NCI-H524 treated with DMSO at 0.1 percent for 48 hours (cell line): Measurements from ENCODE around the gene KRT6B.

ENCODE experiments used
- DNase-seq: peaks from one replicate; lab custom pipeline; 2025; lab: John Stamatoyannopoulos, UW

Gene KRT6B

DNA sequence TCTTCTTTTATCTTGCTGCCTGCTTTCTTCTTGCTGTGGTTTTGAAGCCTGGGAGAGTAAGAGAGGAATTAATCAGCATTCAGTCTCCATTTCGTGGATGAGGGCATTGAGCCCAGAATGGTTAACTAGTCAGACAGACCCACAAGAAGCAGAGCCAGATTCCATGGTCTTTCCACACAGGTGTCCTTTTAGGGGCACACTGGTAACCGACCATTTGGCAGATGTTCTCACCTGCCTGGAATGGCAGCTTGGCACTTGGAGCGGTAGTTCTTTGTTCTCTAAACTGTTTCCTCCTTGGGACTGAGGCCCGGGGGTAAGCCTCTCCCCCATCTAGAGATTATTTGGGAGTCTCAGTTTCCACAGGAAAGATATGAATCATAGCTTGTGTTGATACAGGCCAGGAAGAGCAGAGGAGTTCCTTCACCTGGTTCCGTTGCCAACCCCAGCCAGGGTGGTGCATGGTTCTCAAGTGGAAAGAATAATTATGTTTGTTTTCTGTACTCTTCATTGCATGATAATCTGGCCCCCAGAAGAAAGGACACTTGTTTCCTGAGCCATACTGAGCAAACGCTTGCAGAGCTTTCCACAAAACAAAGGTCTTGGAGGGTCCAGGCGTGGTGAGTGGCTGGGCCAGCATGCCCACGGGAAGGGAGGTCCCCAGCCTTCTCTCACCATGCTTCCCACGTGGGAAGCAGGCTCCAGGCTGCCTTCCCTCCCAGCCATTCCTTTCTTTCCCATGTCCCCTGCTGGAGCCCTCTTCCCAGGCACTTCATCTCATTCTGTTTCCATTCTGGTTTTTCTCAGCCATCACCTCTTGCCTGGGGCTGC lies 15.7 kb downstream of the KRT6B start:
- no peak for DNase-seq

DNA sequence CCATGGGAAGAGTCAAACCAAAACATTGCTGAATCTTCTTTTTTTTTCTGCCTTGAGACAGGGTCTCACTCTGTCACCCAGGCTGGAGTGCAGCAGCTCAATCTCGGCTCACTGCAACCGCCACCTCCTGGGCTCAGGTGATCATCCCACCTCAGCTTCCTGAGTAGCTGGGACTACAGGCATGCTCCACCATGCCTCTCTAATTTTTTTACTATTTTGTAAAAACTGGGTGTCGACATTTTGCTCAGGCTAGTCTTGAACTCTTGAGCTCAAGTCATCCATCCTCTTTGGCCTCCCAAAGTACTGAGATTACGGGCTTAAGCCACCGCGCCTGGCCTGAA lies 16.3 kb downstream of the KRT6B start:
- DNase-seq: no peak

DNA sequence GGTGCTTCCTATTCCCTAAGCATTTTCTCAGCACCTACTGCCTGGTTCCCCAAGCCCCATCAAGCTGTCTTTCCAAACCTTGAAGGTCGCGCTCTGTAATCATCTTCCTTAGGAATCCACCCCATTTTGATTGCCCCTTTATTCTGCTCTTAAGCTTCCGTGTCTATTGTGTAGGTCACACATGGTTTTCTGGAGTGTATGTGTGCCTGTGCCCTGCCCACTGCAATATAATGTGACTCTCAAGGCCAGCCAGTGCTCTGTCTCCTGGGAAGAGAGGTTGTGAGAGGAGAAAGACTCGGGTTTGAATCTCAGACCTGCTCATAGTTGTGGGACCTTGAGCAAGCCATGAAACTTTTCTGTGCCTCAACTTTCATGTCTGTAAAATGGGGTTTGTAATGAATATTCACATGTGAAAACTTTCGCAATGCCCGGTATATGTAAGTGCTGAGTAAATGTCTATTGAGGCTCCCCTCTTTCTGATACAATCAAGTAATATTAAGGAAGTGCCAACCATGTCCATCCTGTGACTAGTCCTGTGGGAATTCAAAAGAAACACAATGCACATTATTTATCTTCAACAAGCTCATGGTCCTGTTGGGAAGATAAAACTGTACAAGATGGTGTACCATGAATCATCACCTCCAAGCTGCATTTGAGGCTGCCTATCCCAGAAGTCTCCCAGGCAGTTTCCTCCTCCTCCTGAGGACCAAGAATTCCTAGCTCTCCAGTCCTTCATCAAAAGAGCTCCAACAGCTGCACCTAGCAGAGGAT lies 17.0 kb downstream of the KRT6B start:
- no peak for DNase-seq

DNA sequence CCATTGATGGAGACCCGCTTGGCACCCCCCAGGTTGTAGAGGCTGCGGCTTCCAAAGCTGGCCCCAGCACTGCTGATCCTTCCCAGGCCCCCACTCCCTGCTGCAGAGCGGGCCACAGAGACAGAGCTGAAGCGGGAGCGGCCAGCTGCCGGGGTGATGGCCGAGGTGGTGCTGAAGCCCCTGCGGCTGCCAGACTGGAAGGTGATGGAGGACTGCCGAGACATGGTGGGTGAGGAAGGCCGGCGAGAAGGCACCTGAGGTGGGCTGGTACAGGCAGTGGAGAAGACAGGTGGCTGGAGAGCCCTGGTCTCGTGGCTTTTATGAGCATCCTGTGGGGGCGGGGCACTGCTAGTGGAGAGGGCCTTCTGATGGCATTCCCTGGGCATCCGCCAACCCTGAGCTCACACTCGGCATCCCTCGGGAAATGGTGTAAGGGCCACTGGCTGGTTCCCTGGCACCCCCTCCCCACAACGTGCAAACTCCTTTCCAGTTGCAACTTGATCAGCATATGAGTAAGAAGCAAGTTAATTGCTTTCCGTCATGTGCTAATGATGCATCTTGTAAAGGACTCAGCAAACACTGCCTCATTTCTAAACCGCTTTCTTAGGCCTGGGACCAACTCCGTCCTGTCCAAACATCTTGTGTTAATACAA lies 17.7 kb downstream of the KRT6B start, which contains the start of gene KRT75:
TSS of gene KRT75 (minus strand) at position 291 of the 653 bp plus-strand sequence. CDS start at position 224, 67 bp downstream.
- no peak for DNase-seq

DNA sequence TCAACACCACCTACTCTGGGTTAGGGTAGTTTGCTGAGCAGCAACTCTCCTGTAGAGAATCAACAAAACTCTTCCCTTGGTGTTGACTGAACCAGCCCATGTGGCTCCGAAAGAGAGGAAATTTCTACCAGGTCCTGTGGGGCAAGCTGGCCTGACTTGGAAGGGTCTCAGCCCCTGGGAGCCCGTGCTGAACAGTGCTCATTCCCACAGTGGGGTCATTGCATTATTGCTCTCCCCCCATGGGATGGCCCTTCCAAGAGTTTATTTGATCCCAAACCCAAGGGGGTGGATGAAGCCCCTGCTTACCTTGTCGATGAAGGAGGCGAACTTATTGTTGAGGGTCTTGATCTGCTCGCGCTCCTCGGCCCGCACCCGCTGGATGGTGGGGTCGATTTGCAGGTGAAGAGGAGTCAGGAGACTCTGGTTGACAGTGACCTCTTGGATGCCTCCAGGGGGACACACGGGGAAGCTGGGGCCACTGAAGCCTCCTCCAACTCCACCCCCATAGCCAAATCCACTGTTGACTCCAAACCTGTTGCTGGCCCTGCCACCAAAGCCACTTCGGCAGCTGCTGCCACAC lies 18.4 kb downstream of the KRT6B start:
- DNase-seq: no peak

DNA sequence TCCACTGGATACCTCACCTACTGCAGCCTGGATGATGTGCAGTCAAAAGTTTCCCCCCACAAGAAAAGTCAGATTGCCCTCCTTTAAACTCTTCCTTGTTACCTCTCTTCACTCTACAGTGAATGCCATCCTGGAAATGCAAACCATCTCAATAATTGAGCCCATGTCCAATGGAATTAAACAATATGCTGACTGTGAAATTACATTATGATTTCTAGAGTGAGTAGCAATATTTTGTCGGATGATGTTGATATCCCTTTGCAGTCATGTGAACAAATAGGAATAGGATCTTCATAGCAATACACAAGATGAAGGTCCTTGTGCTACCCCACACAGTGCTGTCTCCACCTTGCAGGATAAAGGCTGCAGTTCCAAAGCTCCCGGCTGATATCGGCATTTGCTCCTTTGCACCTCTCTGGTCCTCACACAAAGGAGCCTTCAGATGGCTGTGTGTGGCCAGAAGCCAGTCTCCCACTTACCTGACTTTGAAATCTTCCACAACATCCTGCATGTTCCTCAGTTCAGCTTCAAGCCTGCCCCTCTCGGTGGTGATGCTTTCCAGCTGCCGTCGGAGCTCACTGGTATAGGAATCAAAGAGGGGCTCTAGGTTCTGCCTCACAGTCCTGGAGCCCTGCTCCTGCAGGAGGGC lies 19.3 kb downstream of the KRT6B start:
- no peak for DNase-seq

DNA sequence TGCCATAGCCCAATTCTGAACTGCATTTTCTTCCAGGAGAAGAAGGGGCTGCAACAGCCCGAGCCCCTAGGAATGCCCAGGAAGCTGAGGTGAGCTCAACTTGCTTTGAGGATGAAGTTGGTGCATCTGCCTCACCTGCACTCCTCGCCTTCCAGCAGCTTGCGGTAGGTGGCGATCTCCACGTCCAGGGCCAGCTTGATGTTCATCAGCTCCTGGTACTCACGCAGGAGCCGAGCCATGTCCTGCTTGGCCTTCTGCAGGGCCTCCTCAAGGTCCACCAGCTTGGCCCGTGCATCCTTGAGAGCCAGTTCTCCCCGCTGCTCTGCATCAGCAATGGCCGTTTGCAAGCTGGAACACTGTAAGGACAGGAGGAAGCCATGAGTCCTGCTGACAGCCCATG lies 23.8 kb downstream of the KRT6B start:
- DNase-seq: no peak

DNA sequence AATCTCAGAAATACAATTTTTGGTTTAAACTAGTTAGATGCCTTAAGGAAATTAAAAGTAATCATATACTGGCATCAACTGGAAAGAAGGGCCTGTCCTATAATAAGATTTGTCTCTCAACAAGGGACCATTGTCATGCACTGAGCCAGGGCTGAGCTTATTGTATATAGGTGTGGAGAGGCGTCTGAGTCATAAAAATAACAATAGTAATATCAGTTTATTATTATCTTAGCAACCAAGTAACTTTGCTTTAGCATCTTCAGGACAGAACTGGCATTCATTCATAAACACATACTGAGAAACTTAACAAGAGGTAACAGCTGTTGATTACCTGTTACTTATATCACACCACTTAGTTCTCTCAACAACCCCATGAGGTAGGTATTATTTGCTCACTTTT lies 24.9 kb downstream of the KRT6B start:
- no peak for DNase-seq

DNA sequence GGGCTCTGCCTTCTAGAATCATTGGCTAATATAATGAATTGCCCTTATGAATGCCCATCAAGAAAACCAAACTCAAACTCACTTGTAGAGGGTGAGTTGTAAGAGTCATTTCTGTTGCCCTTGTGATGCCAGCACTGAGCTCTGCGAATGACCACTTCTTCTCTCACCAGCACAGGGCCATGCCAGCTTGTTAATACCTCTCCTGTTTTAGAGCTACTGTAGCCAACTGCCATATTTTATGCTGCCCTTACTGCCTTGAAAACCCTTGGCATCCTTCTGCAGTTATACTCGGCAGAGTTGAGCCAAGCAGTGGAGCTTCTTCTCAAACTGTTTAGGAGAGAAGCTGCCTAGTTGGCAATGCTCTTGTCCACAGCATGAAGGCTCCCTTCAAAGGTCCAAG lies 25.9 kb downstream of the KRT6B start:
- no peak for DNase-seq

DNA sequence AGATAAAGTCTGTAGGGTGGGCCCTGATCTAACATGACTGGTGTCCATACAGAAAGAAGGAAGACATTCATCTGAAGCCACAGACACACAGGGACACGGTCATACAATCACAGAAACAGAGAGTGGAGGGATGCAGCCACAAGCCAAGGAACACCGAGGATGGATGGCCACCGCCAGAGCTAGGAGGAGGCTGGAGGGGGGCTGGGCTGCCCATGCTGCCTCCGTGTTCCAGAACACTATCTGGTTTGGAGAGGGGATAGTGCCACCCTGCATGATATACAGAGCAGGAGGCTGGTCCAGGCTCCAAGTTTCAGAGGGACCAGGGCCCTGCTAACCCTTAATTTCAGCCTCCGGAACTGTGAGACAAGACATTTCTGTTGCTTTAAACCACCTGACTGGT lies 26.5 kb downstream of the KRT6B start:
- DNase-seq: no peak

DNA sequence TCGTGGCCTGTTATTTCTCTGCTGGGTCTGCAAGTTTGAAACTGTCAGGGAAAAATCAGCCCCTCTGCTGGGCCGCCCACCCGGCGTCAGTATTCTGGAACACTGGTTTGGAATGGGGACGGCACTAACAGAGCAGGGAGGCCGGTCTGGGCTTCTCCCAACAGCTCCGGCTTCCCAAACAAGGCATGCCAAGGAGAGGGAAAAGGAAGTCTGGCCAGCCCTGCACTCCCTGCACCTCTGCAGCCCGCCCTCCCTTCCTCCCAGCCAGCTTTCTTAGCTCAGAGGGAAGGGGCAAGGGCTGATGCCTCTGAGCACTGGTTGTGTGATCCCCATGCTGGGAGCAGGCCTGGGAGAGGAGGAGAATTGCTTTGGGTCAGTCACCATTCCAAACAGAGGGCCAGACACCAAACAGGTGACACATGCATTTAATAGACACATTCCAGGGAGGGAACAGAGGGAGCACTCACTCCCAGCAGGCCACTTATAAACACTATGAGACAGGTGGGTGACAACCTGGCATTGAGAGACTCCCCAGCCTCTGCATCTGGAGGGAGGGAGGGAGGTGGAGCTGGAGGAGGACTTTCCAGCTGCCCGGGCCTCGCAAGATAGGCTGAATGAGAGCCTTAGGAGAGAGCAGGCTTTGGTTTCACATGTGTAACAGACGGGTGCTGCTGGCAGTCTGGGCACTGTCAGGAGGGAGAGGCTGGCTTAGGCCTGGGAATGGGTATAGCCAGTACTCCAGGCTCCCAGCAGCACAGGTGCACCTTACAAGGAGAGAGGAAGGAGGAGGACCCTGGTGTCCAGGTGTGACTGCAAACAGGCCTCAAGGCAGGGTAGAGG lies 28.1 kb downstream of the KRT6B start:
- DNase-seq: no peak

DNA sequence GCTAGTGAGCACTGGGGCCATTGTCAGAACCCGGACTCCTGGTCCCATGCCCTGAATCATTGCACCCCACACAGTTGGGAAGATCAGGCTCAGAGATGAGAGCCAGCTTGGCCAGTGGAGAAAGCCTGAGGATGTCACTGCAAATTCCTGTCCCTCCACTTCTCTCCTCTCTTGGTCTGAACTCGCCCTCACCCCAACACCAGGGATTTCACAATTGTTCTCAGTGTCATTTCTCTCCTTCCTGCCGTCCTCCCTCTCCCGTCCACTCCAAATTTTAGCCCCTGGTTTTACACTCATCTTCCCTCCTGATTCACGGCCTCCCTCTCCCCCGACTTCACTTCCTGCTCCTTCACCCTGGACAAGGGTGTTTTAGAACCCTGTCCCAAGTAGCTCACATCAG lies 28.9 kb downstream of the KRT6B start:
- no peak for DNase-seq

DNA sequence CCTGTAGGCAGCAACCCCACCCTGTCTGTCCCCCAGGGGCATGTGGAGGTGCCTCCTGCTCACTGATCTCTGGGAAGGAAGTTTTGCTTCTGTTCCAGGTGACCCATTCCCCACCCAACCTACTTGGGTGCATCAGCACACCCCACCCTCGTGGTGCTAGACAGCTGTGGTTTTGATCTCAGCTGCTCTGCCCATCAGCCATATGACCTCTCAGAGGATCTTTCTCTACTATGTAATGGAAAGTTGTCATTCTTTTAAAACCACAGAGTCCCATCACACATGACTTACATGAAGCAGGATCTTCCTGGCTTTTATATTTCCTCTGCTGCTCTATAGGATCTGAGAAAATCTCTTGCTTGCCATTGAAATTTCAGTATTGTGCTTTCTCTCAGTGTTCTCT lies 32.3 kb downstream of the KRT6B start:
- DNase-seq: no peak

DNA sequence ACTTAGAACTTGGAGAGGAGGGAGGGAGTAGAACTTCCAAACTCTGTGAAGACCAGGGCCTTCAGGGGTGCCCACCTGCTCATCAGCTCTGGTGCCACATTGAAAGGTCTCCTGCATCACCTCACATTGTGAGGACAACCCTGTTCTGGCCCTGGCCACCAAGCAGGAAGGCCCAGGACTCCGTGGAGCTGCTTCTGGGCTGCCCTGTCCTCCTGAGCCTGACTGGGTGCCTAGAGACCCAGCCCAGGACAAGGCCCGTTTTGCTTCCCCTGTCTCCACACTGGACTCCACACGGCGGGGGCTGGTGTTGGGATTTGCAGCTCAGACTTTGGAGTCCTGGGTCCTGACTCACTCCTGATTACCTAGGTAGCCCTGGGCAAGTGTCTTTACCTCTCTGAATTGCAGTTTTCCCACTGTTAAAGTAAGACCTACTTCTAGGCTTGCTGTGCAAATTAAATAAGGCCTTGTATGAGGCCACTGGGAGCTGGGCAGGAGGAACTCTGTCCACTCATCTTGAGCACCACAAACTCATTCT lies 33.3 kb downstream of the KRT6B start:
- no peak for DNase-seq

DNA sequence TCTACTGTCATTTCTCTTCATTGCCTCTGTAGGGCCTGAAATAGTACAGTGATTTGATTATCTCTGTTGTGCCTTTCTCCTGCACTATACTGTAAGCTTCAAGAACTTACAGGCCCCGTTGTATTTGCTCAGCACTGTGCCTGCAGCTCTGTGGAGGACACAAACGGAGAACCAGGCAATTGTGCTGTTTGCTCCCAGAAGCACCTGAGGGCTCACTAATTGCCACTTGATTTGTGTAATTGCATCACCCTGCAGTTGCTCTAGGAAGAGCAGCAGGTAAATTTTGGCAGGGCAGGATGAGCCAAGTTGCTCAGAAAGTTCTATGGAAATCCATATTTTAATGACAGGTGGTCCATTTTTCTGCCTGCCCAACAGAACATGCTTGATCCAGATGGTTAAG lies 34.2 kb downstream of the KRT6B start:
- no peak for DNase-seq

DNA sequence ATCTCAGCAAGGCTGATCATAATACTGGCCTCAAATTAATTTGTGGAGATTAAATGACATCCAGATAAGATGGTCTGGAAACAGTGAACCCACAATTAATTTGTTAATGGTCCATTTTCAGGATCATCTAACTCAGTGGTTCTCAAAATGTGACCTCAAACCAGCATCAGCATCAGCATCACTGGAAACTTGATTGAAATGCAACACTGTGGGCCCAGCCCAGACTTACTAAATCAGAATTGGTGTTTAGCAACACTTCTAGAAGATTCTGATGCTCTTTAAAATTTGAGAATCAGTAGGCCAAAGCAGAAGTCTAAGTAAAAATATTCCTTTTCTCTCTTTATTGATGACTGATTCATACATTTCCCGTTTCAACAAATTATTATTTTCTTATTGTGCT lies 35.2 kb downstream of the KRT6B start:
- DNase-seq: no peak

DNA sequence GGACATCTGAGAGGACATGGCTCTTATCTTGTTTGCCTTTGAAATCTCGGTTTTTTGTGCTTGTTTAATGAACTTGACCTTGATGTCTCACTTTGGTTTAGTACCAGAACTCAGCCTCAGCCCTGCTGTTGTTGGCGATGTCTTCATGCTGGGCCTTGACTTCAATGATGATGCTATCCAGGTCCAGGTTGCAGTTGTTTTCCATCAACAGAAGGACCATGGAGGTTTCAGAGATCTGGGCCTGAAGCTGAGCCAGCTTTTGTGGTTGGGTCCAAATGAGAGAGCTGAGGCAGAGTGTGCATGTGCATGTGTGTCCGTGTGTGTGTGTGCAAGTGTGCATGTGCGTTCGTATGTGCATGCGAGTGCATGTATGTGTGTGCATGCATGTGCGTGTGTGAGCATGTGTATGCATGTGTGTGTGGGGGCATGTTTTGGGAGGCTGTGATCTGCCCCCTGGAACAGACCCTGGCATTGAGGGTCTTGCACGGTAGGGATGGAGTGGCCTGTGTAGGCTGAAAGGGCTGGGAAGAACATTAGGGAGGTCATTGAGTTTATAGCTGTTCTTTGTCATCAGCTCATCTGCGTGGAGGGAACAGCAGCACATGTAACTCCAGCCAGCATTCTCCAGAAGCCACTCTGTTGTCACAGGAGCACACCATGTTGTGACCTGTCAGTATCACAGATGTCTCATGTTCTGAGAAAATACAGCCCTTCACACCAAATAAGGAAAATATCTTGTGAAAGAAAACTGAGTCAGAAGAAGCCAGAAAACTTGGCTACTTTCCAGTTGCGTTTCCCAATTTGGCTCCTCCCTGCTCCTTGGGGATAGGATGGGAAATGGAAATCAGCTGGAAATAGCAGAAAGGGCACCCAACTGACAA lies 35.8 kb downstream of the KRT6B start:
- DNase-seq: no peak

DNA sequence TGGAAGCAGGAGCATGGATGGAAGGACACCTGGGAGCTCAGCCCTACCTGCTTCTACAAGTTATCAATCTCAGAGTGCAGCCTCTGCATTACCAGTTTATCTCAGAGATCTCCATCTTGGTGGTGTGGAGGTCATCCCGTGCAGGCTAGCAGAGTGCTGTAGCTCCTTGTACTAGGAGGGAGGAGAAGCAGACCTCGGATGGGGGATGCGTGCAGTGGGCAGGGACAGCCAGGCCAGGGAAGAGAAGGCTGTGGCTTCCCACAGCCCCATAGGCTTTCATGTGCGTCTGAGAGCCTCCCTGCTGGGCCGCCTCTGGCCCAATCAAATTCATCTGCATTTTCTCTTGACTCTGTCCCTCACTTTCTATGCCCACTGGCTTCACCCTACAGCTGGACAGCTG lies 37.0 kb downstream of the KRT6B start:
- no peak for DNase-seq

DNA sequence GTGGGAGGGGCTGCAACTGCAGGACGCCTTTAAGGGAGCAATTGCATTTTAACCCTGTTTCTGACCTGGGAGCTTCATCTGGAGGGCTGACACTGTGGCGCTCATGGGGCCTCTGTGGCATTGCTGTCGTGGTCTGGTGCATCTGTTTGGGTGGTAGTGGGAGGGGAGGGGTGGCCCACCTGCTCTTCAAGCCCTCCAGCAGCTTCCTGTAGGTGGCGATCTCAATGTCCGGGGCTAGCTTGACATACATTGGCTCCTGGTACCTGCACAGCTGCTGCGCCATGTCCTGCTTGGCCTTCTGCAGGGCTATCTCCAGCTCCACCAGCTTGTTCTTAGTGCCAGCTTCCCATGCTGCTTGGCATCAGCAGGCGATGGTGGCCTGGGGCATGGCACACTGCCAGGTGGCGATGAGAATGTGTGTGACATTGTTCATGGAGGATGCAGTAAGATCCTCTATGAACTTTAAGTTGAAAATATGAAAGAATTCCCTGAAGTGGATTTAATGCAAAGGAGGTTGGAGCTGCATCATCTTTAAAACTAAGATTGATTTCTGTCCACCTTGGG lies 38.1 kb downstream of the KRT6B start:
- no peak for DNase-seq

DNA sequence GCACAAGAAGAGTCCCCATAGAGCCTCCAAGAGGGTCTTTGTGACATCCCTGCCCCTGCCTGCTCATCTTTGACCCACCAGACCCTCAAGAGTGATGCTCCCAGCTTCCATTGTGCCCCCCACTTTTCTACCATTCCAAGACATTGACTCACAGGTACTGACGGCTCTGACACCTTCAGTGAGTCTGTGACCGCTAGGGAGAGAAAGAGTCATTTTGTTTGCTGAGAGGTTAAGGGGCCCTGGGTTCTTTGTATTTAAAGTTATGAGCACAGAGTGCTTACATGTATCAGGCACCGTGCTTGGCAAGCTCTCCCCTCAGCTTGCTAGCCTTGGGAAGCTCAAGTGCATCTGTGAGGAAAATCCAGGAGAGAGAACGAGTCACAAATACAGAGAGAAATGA lies 38.7 kb downstream of the KRT6B start:
- DNase-seq: no peak
